ENCODE results near the gene RNF208.

DNA sequence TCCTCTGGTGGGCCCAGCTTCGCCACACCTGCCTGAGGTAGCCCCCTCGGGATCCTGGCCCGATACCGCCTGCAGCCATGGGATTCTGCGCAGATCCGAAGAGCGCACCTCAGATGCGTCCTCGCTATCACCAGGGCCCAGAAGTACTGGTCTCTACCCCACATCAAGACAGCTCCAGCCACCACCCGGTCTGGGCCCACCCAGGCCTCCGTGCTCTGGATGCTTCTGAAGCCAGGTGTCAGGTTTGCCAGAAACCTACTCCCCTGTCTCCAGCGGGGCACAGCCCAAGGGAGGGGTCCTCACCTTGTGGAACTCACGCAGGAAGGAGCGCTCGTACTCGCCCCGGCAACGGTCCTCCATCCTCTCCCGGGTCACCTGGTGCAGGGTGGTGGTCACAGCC is 36.1 kb downstream of the RNF208 start:
- TF ChIP-seq, protein P1, sequence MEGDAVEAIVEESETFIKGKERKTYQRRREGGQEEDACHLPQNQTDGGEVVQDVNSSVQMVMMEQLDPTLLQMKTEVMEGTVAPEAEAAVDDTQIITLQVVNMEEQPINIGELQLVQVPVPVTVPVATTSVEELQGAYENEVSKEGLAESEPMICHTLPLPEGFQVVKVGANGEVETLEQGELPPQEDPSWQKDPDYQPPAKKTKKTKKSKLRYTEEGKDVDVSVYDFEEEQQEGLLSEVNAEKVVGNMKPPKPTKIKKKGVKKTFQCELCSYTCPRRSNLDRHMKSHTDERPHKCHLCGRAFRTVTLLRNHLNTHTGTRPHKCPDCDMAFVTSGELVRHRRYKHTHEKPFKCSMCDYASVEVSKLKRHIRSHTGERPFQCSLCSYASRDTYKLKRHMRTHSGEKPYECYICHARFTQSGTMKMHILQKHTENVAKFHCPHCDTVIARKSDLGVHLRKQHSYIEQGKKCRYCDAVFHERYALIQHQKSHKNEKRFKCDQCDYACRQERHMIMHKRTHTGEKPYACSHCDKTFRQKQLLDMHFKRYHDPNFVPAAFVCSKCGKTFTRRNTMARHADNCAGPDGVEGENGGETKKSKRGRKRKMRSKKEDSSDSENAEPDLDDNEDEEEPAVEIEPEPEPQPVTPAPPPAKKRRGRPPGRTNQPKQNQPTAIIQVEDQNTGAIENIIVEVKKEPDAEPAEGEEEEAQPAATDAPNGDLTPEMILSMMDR (IDR thresholded peaks at IDR 0.05; ENCODE audit: low read length), result no peak
- no peak for TF ChIP-seq EZH2 (IDR thresholded peaks at IDR 0.05; ENCODE audit: borderline replicate concordance, low read length)
